Naive thymus-derived CD4-positive, alpha-beta T cell (primary cell): ENCODE data around the gene DZIP1L. TPM values are rescaled to one million over a fixed set of nuclear protein-coding genes. Genes with fewer than 3 reads are reported as not detected.

ENCODE experiments used
- ATAC-seq: fragments of 150-1000 bp; cut with Tn5 transposase; 2 replicates; pipeline ENCODE4 v1.10.0; 2021; ENCODE audit warnings: mild to moderate bottlenecking, moderate library complexity
- CTCF ChIA-PET: fragments of 350-600 bp; sonication (Branson Sonifier 250); formaldehyde crosslinking; loops from one replicate; lab custom pipeline; 2021; ENCODE audit warnings: antibody characterized with exemption; lab: Charles Lee
- POLR2A ChIA-PET: fragments of 350-600 bp; sonication (Branson Sonifier 250); formaldehyde crosslinking; loops from one replicate; lab custom pipeline; 2021; ENCODE audit warnings: antibody characterized with exemption, inconsistent platforms; lab: Charles Lee
- DNase-seq, 9 donors: peaks; one replicate each; pipeline versions ENCODE4 v3.0.0 to v3.0.0-alpha.2; 2020 to 2022; ENCODE audit warnings: mixed read lengths in 1 of 9
- H3K27ac ChIP-seq: one replicate; pipeline ENCODE4 v1.7.0; 2013; ENCODE audit warnings: mild to moderate bottlenecking, low read depth, low read length, moderate library complexity
- H3K27me3 ChIP-seq, 2 donors: one replicate each; pipeline ENCODE4 v1.7.0; 2013; ENCODE audit warnings: low read length in 2 of 2, mild to moderate bottlenecking in 2 of 2, moderate library complexity in 2 of 2; ENCODE audit not compliant: control insufficient read depth in 2 of 2, insufficient read depth in 2 of 2
- H3K36me3 ChIP-seq, 3 experiments: 1 replicate in 2 of 3; 2 replicates in 1 of 3; pipeline ENCODE4 v1.7.0; 2013; ENCODE audit warnings: low read length in 3 of 3, mild to moderate bottlenecking in 3 of 3, moderate library complexity in 1 of 3; ENCODE audit not compliant: insufficient read depth in 3 of 3, control insufficient read depth in 2 of 3
- H3K4me1 ChIP-seq, 2 donors: one replicate each; pipeline ENCODE4 v1.7.0; 2013; ENCODE audit warnings: low read length in 2 of 2, mild to moderate bottlenecking in 2 of 2, moderate library complexity in 1 of 2; ENCODE audit not compliant: control insufficient read depth in 2 of 2, insufficient read depth in 2 of 2
- H3K4me3 ChIP-seq: 2 replicates; pipeline ENCODE4 v1.7.0; 2013; ENCODE audit warnings: mild to moderate bottlenecking, low read length
- H3K9me3 ChIP-seq, 3 experiments: 1 replicate in 2 of 3; 2 replicates in 1 of 3; pipeline ENCODE4 v1.7.0; 2013; ENCODE audit warnings: low read length in 3 of 3; ENCODE audit not compliant: control insufficient read depth in 2 of 3
- H3K27ac Mint-ChIP-seq, 9 donors: one replicate each; pipeline ENCODE4 v1.8.0; 2020 to 2022; ENCODE audit warnings: mixed read lengths in 9 of 9, mild to moderate bottlenecking in 8 of 9, moderate library complexity in 5 of 9, inconsistent platforms in 2 of 9
- H3K27me3 Mint-ChIP-seq, 5 donors: one replicate each; pipeline ENCODE4 v1.8.0; 2021 to 2022; ENCODE audit warnings: mixed read lengths in 5 of 5, mild to moderate bottlenecking in 1 of 5
- H3K36me3 Mint-ChIP-seq, 5 donors: one replicate each; pipeline ENCODE4 v1.8.0; 2020 to 2022; ENCODE audit warnings: mixed read lengths in 5 of 5, mild to moderate bottlenecking in 3 of 5, inconsistent platforms in 1 of 5
- H3K4me1 Mint-ChIP-seq, 7 donors: one replicate each; pipeline ENCODE4 v1.8.0; 2020 to 2022; ENCODE audit warnings: mixed read lengths in 7 of 7, mild to moderate bottlenecking in 3 of 7, inconsistent platforms in 1 of 7
- H3K4me3 Mint-ChIP-seq, 10 donors: one replicate each; pipeline ENCODE4 v1.8.0; 2020 to 2022; ENCODE audit warnings: mild to moderate bottlenecking in 10 of 10, mixed read lengths in 10 of 10, moderate library complexity in 6 of 10, inconsistent platforms in 2 of 10
- H3K9me3 Mint-ChIP-seq, 11 donors: one replicate each; pipeline ENCODE4 v1.8.0; 2020 to 2022; ENCODE audit warnings: mixed read lengths in 11 of 11, mild to moderate bottlenecking in 4 of 11, inconsistent platforms in 1 of 11, moderate library complexity in 1 of 11
- intact Hi-C, 2 donors: fragments of 100-400 bp; cut with micrococcal nuclease; formaldehyde crosslinking; loops; one replicate each; pipeline ENCODE4 v1.15.1; 2023
- polyA plus RNA-seq, 2 donors: library from polyadenylated mRNA; unstranded; fragments of 300-500 nt; fragmentation: Illumina TruSeq; gene quantifications; one replicate each; pipeline ENCODE4 v1.2.3, GENCODE V29; 2021
- total RNA-seq, 6 experiments: library from RNA in 5 of 6; stranded (reverse) in 5 of 6; gene quantifications; 1 replicate in 5 of 6; 2 replicates in 1 of 6; pipeline ENCODE4 v1.2.3 and lab custom pipeline; 2021 to 2026

DZIP1L gene
- total and polyA plus RNA-seq, 7 experiments from 2014 or later, result 0.15 TPM; not detected in 6

DNA sequence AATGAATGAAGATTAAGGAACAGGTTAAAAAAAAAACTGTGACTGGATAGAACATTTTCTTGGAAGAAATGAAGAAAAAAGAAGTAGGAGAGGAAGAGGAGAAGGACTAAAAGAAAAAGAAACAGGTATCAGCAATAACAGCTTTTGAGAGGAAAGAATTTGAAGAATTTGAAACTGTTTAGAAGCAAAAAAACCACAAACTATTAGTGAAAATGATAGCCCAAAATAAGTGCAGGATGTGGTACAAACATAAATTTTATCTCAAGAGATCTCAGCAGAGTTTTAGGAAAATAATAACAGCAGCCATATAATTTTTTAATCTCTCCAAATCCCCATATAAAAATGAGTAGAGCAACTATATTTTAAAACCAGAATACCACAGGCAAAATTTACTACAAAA, 25.5 kb upstream of the DZIP1L start:
- no peak overlapping the region for H3K4me3 ChIP-seq
- H3K36me3 ChIP-seq, result no peaks in the 10 kb centered on the region
- intact Hi-C loops, result no loop called here
- H3K4me1 Mint-ChIP-seq, result no peaks in the 10 kb centered on the region
- H3K9me3 Mint-ChIP-seq, result peaks cover 0 to 3% (median 0%) of the 10 kb centered on the region in 11 donors
- ATAC-seq (no peak), DNase-seq (no peak)
- no peak overlapping the region for H3K27ac ChIP-seq
- ChIA-PET CTCF (no interaction called here), POLR2A (no interaction called here)
- H3K4me3 Mint-ChIP-seq, result no peak overlapping the region
- no peaks in the 10 kb centered on the region for H3K36me3 Mint-ChIP-seq
- peaks cover 0 to 33% (median 11%) of the 10 kb centered on the region in 5 donors for H3K27me3 Mint-ChIP-seq
- H3K27ac Mint-ChIP-seq, result no peak overlapping the region
- no peaks in the 10 kb centered on the region for H3K9me3 ChIP-seq
- H3K4me1 ChIP-seq, result no peaks in the 10 kb centered on the region
- no peaks in the 10 kb centered on the region for H3K27me3 ChIP-seq

DNA sequence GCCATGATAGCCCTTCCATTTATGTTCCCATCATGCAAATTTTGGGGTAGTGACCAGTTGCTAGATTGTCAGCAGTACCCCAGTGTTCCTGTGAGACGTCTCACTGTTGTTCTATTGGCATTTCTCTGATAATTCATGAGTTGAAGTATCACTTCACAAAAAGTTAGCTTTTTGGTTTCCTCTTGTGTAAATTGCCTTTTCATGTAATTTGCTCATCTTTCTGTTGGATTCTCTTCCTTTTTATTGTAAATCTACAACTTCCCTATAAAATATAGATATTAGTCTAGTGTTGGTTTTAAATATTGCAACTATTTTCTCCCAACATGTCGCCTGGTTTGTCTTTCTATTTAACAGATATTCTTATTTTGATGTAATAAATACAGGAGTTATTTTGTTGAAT, 24.3 kb upstream of the DZIP1L start:
- ChIA-PET POLR2A (no interaction called here), CTCF (no interaction called here)
- Histone ChIP-seq H3K27ac (no peak overlapping the region), H3K4me1 (no peaks in the 10 kb centered on the region), H3K9me3 (no peaks in the 10 kb centered on the region), H3K4me3 (no peak overlapping the region), H3K36me3 (no peaks in the 10 kb centered on the region), H3K27me3 (no peaks in the 10 kb centered on the region)
- intact Hi-C loops, result no loop called here
- Mint-ChIP-seq H3K27me3 (peaks cover 0 to 34% (median 13%) of the 10 kb centered on the region in 5 donors), H3K4me3 (no peak overlapping the region), H3K9me3 (peaks cover 0 to 3% (median 0%) of the 10 kb centered on the region in 11 donors), H3K4me1 (peaks cover 0 to under 1% (median 0%) of the 10 kb centered on the region in 7 donors), H3K36me3 (no peaks in the 10 kb centered on the region), H3K27ac (no peak overlapping the region)
- DNase-seq (no peak), ATAC-seq (no peak)

DNA sequence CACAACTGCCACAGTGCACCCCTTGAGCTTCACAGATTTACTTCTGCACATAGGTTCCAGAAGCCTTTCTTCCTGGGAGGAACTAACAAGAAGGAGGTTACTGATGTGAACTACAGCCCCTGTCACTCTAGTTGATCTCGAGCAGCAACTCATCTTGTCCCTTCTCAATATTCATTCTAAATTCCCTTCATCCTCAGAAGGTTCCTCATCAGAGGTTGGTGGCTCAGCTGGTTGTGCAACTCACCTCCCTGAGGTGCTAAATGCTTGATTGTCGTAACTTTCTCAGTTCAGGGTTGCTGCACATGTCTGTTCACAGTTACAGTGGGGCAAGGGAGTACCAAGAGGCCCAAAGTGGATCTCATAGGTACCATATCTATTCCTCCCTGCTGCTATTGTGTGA, 22.5 kb upstream of the DZIP1L start:
- no peaks in the 10 kb centered on the region for H3K4me1 ChIP-seq
- CTCF ChIA-PET, result no interaction called here
- intact Hi-C loops, result no loop called here

DNA sequence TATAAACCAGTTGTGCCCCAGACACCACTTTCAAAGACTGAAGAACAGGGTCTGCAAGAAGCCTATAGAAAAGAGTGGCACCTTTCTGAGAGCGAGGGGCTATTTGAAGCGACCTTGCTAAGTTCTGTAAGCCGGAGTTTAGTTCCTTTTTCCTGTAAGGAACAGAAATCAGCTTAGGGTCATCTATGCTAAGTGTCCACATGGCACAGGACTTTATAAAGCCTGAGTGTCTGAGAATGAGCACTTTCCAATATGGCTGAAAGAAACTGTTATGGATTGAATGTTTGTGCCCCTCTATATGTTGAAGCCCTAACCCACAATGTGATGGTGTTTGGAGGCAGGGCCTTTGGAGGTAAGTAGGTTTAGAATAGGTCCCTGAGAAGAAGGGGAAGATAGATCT, 20.8 kb upstream of the DZIP1L start:
- no peak for DNase-seq
- Mint-ChIP-seq H3K9me3 (peaks cover 0 to 3% (median 0%) of the 10 kb centered on the region in 11 donors), H3K27ac (no peak overlapping the region), H3K4me1 (peaks cover 0 to 2% (median 0%) of the 10 kb centered on the region in 7 donors), H3K36me3 (no peaks in the 10 kb centered on the region), H3K27me3 (peaks cover 0 to 38% (median 14%) of the 10 kb centered on the region in 5 donors), H3K4me3 (no peak overlapping the region)
- ATAC-seq, result no peak
- H3K27ac ChIP-seq, result no peak overlapping the region
- H3K4me1 ChIP-seq, result no peaks in the 10 kb centered on the region
- H3K9me3 ChIP-seq, result no peaks in the 10 kb centered on the region
- intact Hi-C loops, result no loop called here
- POLR2A ChIA-PET, result no interaction called here
- H3K27me3 ChIP-seq, result no peaks in the 10 kb centered on the region
- CTCF ChIA-PET, result no interaction called here
- H3K36me3 ChIP-seq, result no peaks in the 10 kb centered on the region
- H3K4me3 ChIP-seq, result no peak overlapping the region

More for the DNA sequence above, 22.5 kb upstream of the DZIP1L start:
- no peaks in the 10 kb centered on the region for H3K36me3 Mint-ChIP-seq
- Histone ChIP-seq H3K4me3 (no peak overlapping the region), H3K27ac (no peak overlapping the region), H3K27me3 (no peaks in the 10 kb centered on the region), H3K9me3 (no peaks in the 10 kb centered on the region), H3K36me3 (no peaks in the 10 kb centered on the region)
- peaks cover 0 to 2% (median 0%) of the 10 kb centered on the region in 7 donors for H3K4me1 Mint-ChIP-seq
- ATAC-seq (no peak), DNase-seq (no peak)
- POLR2A ChIA-PET, result interaction anchor here (0.6 kb wide), 1 partner anchor 10 kb away, joined by 3 read pairs; no protein-coding TSS in a partner anchor
- H3K9me3 Mint-ChIP-seq, result peaks cover 0 to 3% (median 0%) of the 10 kb centered on the region in 11 donors
- no peak overlapping the region for H3K27ac Mint-ChIP-seq
- no peak overlapping the region for H3K4me3 Mint-ChIP-seq
- H3K27me3 Mint-ChIP-seq, result peaks cover 0 to 43% (median 18%) of the 10 kb centered on the region in 5 donors

DNA sequence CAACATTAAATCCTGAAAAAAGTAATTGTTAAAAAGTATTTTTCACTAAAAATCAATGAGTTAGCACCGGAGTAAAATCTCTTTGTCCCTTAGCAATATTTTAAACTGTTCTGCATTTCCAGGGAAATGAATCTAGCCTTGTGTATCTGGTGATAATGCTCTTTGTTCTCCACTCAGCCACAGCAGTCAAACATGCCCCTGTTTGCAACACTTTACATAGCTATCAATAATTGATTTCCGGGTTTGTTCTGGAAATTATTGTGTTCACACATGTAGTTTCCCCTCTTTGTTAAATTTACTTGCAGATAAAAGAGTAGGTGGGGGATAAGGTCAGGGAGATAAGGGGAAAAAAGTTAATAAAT, 20.4 kb upstream of the DZIP1L start:
- CTCF ChIA-PET, result no interaction called here
- Mint-ChIP-seq H3K4me1 (peaks cover 0 to 2% (median 0%) of the 10 kb centered on the region in 7 donors), H3K9me3 (peaks cover 0 to 3% (median 0%) of the 10 kb centered on the region in 11 donors), H3K4me3 (no peak overlapping the region), H3K36me3 (no peaks in the 10 kb centered on the region), H3K27ac (no peak overlapping the region), H3K27me3 (peaks cover 0 to 34% (median 10%) of the 10 kb centered on the region in 5 donors)
- no peak overlapping the region for H3K4me3 ChIP-seq
- H3K36me3 ChIP-seq, result no peaks in the 10 kb centered on the region
- POLR2A ChIA-PET, result no interaction called here
- H3K27me3 ChIP-seq, result no peaks in the 10 kb centered on the region
- intact Hi-C loops, result no loop called here
- no peak for ATAC-seq
- DNase-seq, result no peak
- no peak overlapping the region for H3K27ac ChIP-seq
- no peaks in the 10 kb centered on the region for H3K4me1 ChIP-seq
- H3K9me3 ChIP-seq, result no peaks in the 10 kb centered on the region

DNA sequence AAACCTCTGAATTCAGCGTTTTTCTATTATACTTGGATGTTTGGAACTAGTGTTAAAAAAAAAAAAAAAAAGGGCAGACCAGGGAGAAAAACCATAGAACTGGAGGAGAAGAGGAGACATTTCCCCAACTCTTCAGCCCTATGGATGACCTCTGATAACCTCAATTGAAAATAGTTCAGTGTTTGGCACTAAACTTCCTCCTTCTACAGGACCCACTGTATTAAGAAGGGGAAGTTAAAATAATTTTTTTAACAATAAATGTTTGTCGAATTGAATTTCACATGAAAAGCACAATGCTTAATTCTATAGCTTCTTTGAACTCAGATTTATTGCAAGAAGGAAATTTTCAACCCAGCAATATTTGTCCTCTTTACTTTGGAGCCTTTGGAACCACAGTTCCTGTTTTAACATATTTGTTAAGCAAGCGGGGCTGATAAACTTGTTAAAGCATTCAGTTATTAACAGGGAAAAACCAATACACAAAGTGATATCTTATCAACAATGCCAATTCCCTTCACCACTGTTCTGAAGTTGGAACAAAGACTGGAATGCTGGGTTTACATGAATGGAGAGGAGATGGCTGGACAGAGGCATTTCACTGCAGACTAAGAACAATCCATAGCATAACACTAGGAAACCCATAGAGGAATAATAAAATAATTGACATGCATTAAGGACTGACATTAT, 19.9 kb upstream of the DZIP1L start:
- ATAC-seq (peak; percentile 69), DNase-seq (no peak)
- Histone ChIP-seq H3K27ac (no peak overlapping the region), H3K4me3 (no peak overlapping the region), H3K36me3 (no peaks in the 10 kb centered on the region), H3K27me3 (no peaks in the 10 kb centered on the region), H3K9me3 (no peaks in the 10 kb centered on the region), H3K4me1 (no peaks in the 10 kb centered on the region)
- Mint-ChIP-seq H3K4me3 (no peak overlapping the region), H3K9me3 (peaks cover 0 to 3% (median 0%) of the 10 kb centered on the region in 11 donors), H3K4me1 (peaks cover 0 to 2% (median 0%) of the 10 kb centered on the region in 7 donors), H3K36me3 (no peaks in the 10 kb centered on the region), H3K27me3 (peaks cover 0 to 36% (median 7%) of the 10 kb centered on the region in 5 donors), H3K27ac (no peak overlapping the region)
- ChIA-PET POLR2A (no interaction called here), CTCF (no interaction called here)
- intact Hi-C loops, result no loop called here

DNA sequence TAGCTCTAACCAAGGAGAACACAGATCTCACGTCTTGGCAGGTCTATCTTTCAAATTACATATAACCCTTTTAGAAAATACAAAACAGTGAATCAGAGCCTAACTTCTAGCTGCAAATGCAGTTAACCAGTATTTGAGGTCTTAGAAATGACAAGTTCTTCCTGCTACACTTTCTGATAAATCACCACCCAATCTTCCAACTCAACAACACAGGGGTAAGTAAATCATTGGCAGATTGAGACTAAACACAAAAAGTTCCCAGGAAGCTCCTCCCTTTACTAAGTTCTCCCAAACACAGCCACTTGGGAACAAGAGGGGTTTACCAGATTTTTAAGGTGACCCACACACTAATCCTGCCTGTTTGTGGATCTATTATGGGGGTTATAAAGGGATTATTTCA, 16.8 kb upstream of the DZIP1L start, which contains the start of gene A4GNT:
Gene A4GNT (minus strand): TSS at position 152 of the 400 bp plus-strand sequence. CDS start 1,134 bp downstream, outside the sequence.
- Mint-ChIP-seq H3K4me1 (peaks cover 0 to 2% (median 0%) of the 10 kb centered on the region in 7 donors), H3K9me3 (no peaks in the 10 kb centered on the region), H3K4me3 (no peak within 1 kb of the TSS), H3K27me3 (peaks cover 0 to 37% (median 7%) of the 10 kb centered on the region in 5 donors), H3K27ac (no peak within 1 kb of the TSS), H3K36me3 (no peaks in the 10 kb centered on the region)
- no peak within 1 kb of the TSS for H3K4me3 ChIP-seq
- no peaks in the 10 kb centered on the region for H3K4me1 ChIP-seq
- no peaks in the 10 kb centered on the region for H3K36me3 ChIP-seq
- intact Hi-C loops, result no loop called here
- ChIA-PET CTCF (interaction anchor here (0.8 kb wide), 1 partner anchor 1026 kb away, joined by 3 read pairs; no protein-coding TSS in a partner anchor), POLR2A (no interaction called here)
- H3K27ac ChIP-seq, result no peak within 1 kb of the TSS
- no peaks in the 10 kb centered on the region for H3K27me3 ChIP-seq
- ATAC-seq, result no peak
- H3K9me3 ChIP-seq, result no peaks in the 10 kb centered on the region
- DNase-seq, result no peak
